ENCODE data around the gene LRRC9.

DNA sequence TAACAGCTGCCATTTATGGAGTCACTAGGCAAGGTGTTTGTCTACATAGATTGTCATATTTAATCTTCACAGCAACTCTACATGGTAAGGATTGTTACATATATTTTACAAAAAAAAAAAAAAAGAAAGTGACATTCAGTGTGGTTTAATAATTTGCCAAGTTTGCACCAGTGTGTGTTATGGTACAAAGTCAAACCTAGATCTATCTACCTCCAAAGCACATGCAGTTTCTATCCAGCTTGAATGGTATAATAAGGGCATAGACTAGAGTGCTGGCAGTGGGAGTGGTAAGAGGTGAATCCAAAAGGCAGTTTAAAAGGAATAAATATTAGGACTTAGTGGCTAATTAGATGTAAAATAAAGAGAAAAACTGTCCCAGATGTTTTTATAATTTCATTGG is 105.6 kb downstream of the LRRC9 start:
- no peak for TF ChIP-seq SIN3A (IDR thresholded peaks at IDR 0.05; ENCODE audit: borderline replicate concordance, insufficient read depth, low read length)
- TF ChIP-seq POLR2AphosphoS5 (IDR thresholded peaks at IDR 0.05; ENCODE audit: low read depth, low read length): no peak
- no peak for TF ChIP-seq TAF1 (IDR thresholded peaks at IDR 0.05; ENCODE audit: borderline replicate concordance, insufficient read depth, low read length)
